ENCODE measurements around the gene KLC4.

The KLC4 gene

GRCh38 chr6:43123461-43124314 is 64.3 kb downstream of the KLC4 start:
- DNase-seq (ENCODE audit: low read depth in 2 of 2): no peak
- no peak overlapping the region for H3K4me3 ChIP-seq (replicated peaks in 1 of 2; ENCODE audit: low read depth in 2 of 2, low read length in 2 of 2)
- TF ChIP-seq CTCF (IDR thresholded peaks at IDR 0.05; ENCODE audit: low read depth, low read length): no peak

- TF ChIP-seq CTCF (IDR thresholded peaks at IDR 0.05; ENCODE audit: low read depth, low read length): no peak
- no peak overlapping the region for H3K4me3 ChIP-seq (replicated peaks in 1 of 2; ENCODE audit: low read depth in 2 of 2, low read length in 2 of 2)
- DNase-seq (ENCODE audit: low read depth in 2 of 2): no peak
Measured at GRCh38 chr6:43124481-43124880, 65.0 kb downstream of the KLC4 start.
